ENCODE data around the gene CNIH3. TPM values are rescaled to one million over a fixed set of nuclear protein-coding genes. Genes with fewer than 3 reads are reported as not detected.
"Not testable (repeated sequence)": the region's sequence is repeated elsewhere in the genome, so short reads cannot be mapped to it uniquely, and the experiment has no call there.

CNIH3 gene
- total and polyA plus RNA-seq, 3 experiments from 2014 or later, result 1.1 to 1.6 (median 1.5) TPM

- H3K27ac Mint-ChIP-seq, result no peak overlapping the region
- no peaks in the 10 kb centered on the region for H3K9me3 ChIP-seq (ENCODE audit: low read length)
- H3K4me3 Mint-ChIP-seq, result no peak overlapping the region
- no peaks in the 10 kb centered on the region for H3K27me3 ChIP-seq (ENCODE audit: insufficient read depth, low read length, poor library complexity, severe bottlenecking)
- ChIA-PET POLR2A (no interaction called here), CTCF (no interaction called here)
- H3K4me3 ChIP-seq (ENCODE audit: low read length), result no peak overlapping the region
- H3K27ac ChIP-seq (ENCODE audit: low read depth, low read length), result no peak overlapping the region
- H3K9me3 Mint-ChIP-seq, result peaks cover 0 to 3% (median 0%) of the 10 kb centered on the region in 5 donors
- H3K36me3 Mint-ChIP-seq, result peaks cover 0 to 5% (median 0%) of the 10 kb centered on the region in 3 donors
- no peak for DNase-seq
- no peaks in the 10 kb centered on the region for H3K4me1 Mint-ChIP-seq
- peaks cover 2 to 24% of the 10 kb centered on the region in 2 donors for H3K27me3 Mint-ChIP-seq
- H3K4me1 ChIP-seq (ENCODE audit: insufficient read depth, low read length), result no peaks in the 10 kb centered on the region
- no peaks in the 10 kb centered on the region for H3K36me3 ChIP-seq (ENCODE audit: insufficient read depth, low read length)
These were observed 94.1 kb downstream of the CNIH3 start for GRCh38 chr1:224710196-224710595.

GRCh38 chr1:224711231-224711756 is 95.2 kb downstream of the CNIH3 start:
- H3K9me3 ChIP-seq (ENCODE audit: low read length); H3K9me3 Mint-ChIP-seq; CTCF ChIA-PET; H3K4me3 ChIP-seq (ENCODE audit: low read length); DNase-seq; H3K4me1 ChIP-seq (ENCODE audit: insufficient read depth, low read length); H3K4me1 Mint-ChIP-seq; H3K36me3 ChIP-seq (ENCODE audit: insufficient read depth, low read length); H3K36me3 Mint-ChIP-seq; H3K27me3 ChIP-seq (ENCODE audit: insufficient read depth, low read length, poor library complexity, severe bottlenecking); POLR2A ChIA-PET; H3K27ac ChIP-seq (ENCODE audit: low read depth, low read length); H3K4me3 Mint-ChIP-seq; H3K27ac Mint-ChIP-seq: not testable (repeated sequence)
- peaks cover 2 to 32% of the 10 kb centered on the region in 2 donors for H3K27me3 Mint-ChIP-seq

- CTCF ChIA-PET, result no interaction called here
These were observed 95.8 kb downstream of the CNIH3 start for GRCh38 chr1:224711876-224712275.

GRCh38 chr1:224713228-224713627 is 97.1 kb downstream of the CNIH3 start:
- peak overlapping the region in 1 of 8 donors; percentile 10 for H3K27ac Mint-ChIP-seq
- no peaks in the 10 kb centered on the region for H3K4me1 Mint-ChIP-seq
- no peaks in the 10 kb centered on the region for H3K36me3 ChIP-seq (ENCODE audit: insufficient read depth, low read length)
- H3K9me3 ChIP-seq (ENCODE audit: low read length), result no peaks in the 10 kb centered on the region
- ChIA-PET POLR2A (no interaction called here), CTCF (no interaction called here)
- H3K27me3 ChIP-seq (ENCODE audit: insufficient read depth, low read length, poor library complexity, severe bottlenecking), result no peaks in the 10 kb centered on the region
- peaks cover 0 to 5% (median 0%) of the 10 kb centered on the region in 3 donors for H3K36me3 Mint-ChIP-seq
- H3K27ac ChIP-seq (ENCODE audit: low read depth, low read length), result no peak overlapping the region
- peaks cover 0 to 5% (median 0%) of the 10 kb centered on the region in 5 donors for H3K9me3 Mint-ChIP-seq
- no peak overlapping the region for H3K4me3 Mint-ChIP-seq
- H3K4me1 ChIP-seq (ENCODE audit: insufficient read depth, low read length), result no peaks in the 10 kb centered on the region
- DNase-seq, result no peak
- no peak overlapping the region for H3K4me3 ChIP-seq (ENCODE audit: low read length)
- peaks cover 9 to 32% of the 10 kb centered on the region in 2 donors for H3K27me3 Mint-ChIP-seq

More at GRCh38 chr1:224711876-224712275, 95.8 kb downstream of the CNIH3 start:
- Mint-ChIP-seq H3K36me3 (peaks cover 0 to 5% (median 0%) of the 10 kb centered on the region in 3 donors), H3K4me1 (no peaks in the 10 kb centered on the region), H3K27me3 (peaks cover 2 to 33% of the 10 kb centered on the region in 2 donors), H3K4me3 (no peak overlapping the region), H3K27ac (no peak overlapping the region), H3K9me3 (peaks cover 0 to 5% (median 0%) of the 10 kb centered on the region in 5 donors)
- Histone ChIP-seq H3K27me3 (ENCODE audit: insufficient read depth, low read length, poor library complexity, severe bottlenecking) (no peaks in the 10 kb centered on the region), H3K4me3 (ENCODE audit: low read length) (no peak overlapping the region), H3K36me3 (ENCODE audit: insufficient read depth, low read length) (no peaks in the 10 kb centered on the region), H3K27ac (ENCODE audit: low read depth, low read length) (no peak overlapping the region), H3K9me3 (ENCODE audit: low read length) (no peaks in the 10 kb centered on the region), H3K4me1 (ENCODE audit: insufficient read depth, low read length) (no peaks in the 10 kb centered on the region)
- DNase-seq, result no peak
- POLR2A ChIA-PET, result no interaction called here

- Histone ChIP-seq H3K27me3 (ENCODE audit: insufficient read depth, low read length, poor library complexity, severe bottlenecking) (no peaks in the 10 kb centered on the region), H3K27ac (ENCODE audit: low read depth, low read length) (no peak overlapping the region), H3K4me1 (ENCODE audit: insufficient read depth, low read length) (no peaks in the 10 kb centered on the region), H3K9me3 (ENCODE audit: low read length) (no peaks in the 10 kb centered on the region), H3K4me3 (ENCODE audit: low read length) (no peak overlapping the region), H3K36me3 (ENCODE audit: insufficient read depth, low read length) (no peaks in the 10 kb centered on the region)
- Mint-ChIP-seq H3K9me3 (peaks cover 0 to 5% (median 0%) of the 10 kb centered on the region in 5 donors), H3K27ac (no peak overlapping the region), H3K27me3 (peaks cover 11 to 38% of the 10 kb centered on the region in 2 donors), H3K36me3 (peaks cover 0 to 5% (median 0%) of the 10 kb centered on the region in 3 donors), H3K4me3 (no peak overlapping the region), H3K4me1 (no peaks in the 10 kb centered on the region)
- CTCF ChIA-PET, result no interaction called here
- POLR2A ChIA-PET, result no interaction called here
- DNase-seq, result no peak
These were observed 98.4 kb downstream of the CNIH3 start for GRCh38 chr1:224714553-224714952.

- no peaks in the 10 kb centered on the region for H3K27me3 ChIP-seq (ENCODE audit: insufficient read depth, low read length, poor library complexity, severe bottlenecking)
- ChIA-PET CTCF (no interaction called here), POLR2A (no interaction called here)
- DNase-seq, result no peak
- no peak overlapping the region for H3K27ac ChIP-seq (ENCODE audit: low read depth, low read length)
- Mint-ChIP-seq H3K27ac (no peak overlapping the region), H3K4me3 (peak overlapping the region in 1 of 7 donors; percentile 4), H3K9me3 (peaks cover 0 to 5% (median 0%) of the 10 kb centered on the region in 5 donors), H3K4me1 (no peaks in the 10 kb centered on the region), H3K27me3 (peaks cover 19 to 45% of the 10 kb centered on the region in 2 donors), H3K36me3 (peaks cover 0 to 5% (median 0%) of the 10 kb centered on the region in 3 donors)
- H3K36me3 ChIP-seq (ENCODE audit: insufficient read depth, low read length), result no peaks in the 10 kb centered on the region
- H3K9me3 ChIP-seq (ENCODE audit: low read length), result no peaks in the 10 kb centered on the region
- no peaks in the 10 kb centered on the region for H3K4me1 ChIP-seq (ENCODE audit: insufficient read depth, low read length)
- H3K4me3 ChIP-seq (ENCODE audit: low read length), result no peak overlapping the region
These were observed 102.4 kb downstream of the CNIH3 start for GRCh38 chr1:224718470-224719053.

GRCh38 chr1:224719716-224720115 is 103.6 kb downstream of the CNIH3 start:
- H3K36me3 ChIP-seq (ENCODE audit: insufficient read depth, low read length), result no peaks in the 10 kb centered on the region
- Mint-ChIP-seq H3K9me3 (peaks cover 0 to 5% (median 0%) of the 10 kb centered on the region in 5 donors), H3K36me3 (peaks cover 0 to 5% (median 0%) of the 10 kb centered on the region in 3 donors), H3K27me3 (peaks cover 24 to 45% of the 10 kb centered on the region in 2 donors), H3K4me3 (no peak overlapping the region), H3K27ac (no peak overlapping the region), H3K4me1 (no peaks in the 10 kb centered on the region)
- no peak overlapping the region for H3K4me3 ChIP-seq (ENCODE audit: low read length)
- no peaks in the 10 kb centered on the region for H3K4me1 ChIP-seq (ENCODE audit: insufficient read depth, low read length)
- no peak for DNase-seq
- no peaks in the 10 kb centered on the region for H3K27me3 ChIP-seq (ENCODE audit: insufficient read depth, low read length, poor library complexity, severe bottlenecking)
- ChIA-PET POLR2A (no interaction called here), CTCF (no interaction called here)
- no peak overlapping the region for H3K27ac ChIP-seq (ENCODE audit: low read depth, low read length)
- no peaks in the 10 kb centered on the region for H3K9me3 ChIP-seq (ENCODE audit: low read length)

GRCh38 chr1:224720216-224720615 is 104.1 kb downstream of the CNIH3 start:
- H3K27me3 Mint-ChIP-seq, result peaks cover 22 to 40% of the 10 kb centered on the region in 2 donors
- Histone ChIP-seq H3K4me3 (ENCODE audit: low read length) (no peak overlapping the region), H3K27ac (ENCODE audit: low read depth, low read length) (no peak overlapping the region), H3K36me3 (ENCODE audit: insufficient read depth, low read length) (no peaks in the 10 kb centered on the region), H3K4me1 (ENCODE audit: insufficient read depth, low read length) (no peaks in the 10 kb centered on the region), H3K9me3 (ENCODE audit: low read length) (no peaks in the 10 kb centered on the region), H3K27me3 (ENCODE audit: insufficient read depth, low read length, poor library complexity, severe bottlenecking) (no peaks in the 10 kb centered on the region)
- peaks cover 0 to 2% (median 0%) of the 10 kb centered on the region in 5 donors for H3K9me3 Mint-ChIP-seq
- H3K4me3 Mint-ChIP-seq, result no peak overlapping the region
- ChIA-PET POLR2A (no interaction called here), CTCF (no interaction called here)
- DNase-seq, result no peak
- H3K4me1 Mint-ChIP-seq, result no peaks in the 10 kb centered on the region
- H3K27ac Mint-ChIP-seq, result no peak overlapping the region
- no peaks in the 10 kb centered on the region for H3K36me3 Mint-ChIP-seq
